Measurements from ENCODE around the gene C11orf21. TPM values are rescaled to one million over a fixed set of nuclear protein-coding genes. Genes with fewer than 3 reads are reported as not detected.

C11orf21 gene
- total RNA-seq, 4 donors from 2014 or later = 1.1 to 2.8 (median 1.2) TPM

- DNase-seq (ENCODE audit: low spot score) (no peak), ATAC-seq (ENCODE audit: low FRiP score) (no peak)
- no peak for TF ChIP-seq CTCF (IDR thresholded peaks at IDR 0.05)
These were observed 42.9 kb downstream of the C11orf21 start for GRCh38 chr11:2258501-2259465.

- ATAC-seq (ENCODE audit: low FRiP score) (no peak), DNase-seq (ENCODE audit: low spot score) (no peak)
- no peak for TF ChIP-seq CTCF (IDR thresholded peaks at IDR 0.05)
These were observed 44.6 kb downstream of the C11orf21 start for GRCh38 chr11:2256951-2257700.

GRCh38 chr11:2256293-2256913 is 45.3 kb downstream of the C11orf21 start:
- DNase-seq (ENCODE audit: low spot score) (no peak), ATAC-seq (ENCODE audit: low FRiP score) (no peak)
- no peak for TF ChIP-seq CTCF (IDR thresholded peaks at IDR 0.05)

- DNase-seq (ENCODE audit: low spot score) (no peak), ATAC-seq (ENCODE audit: low FRiP score) (no peak)
- TF ChIP-seq CTCF (IDR thresholded peaks at IDR 0.05) = no peak
These were observed 49.7 kb downstream of the C11orf21 start for GRCh38 chr11:2252018-2252417.

- no peak for DNase-seq (ENCODE audit: low spot score)
- no peak for TF ChIP-seq CTCF (IDR thresholded peaks at IDR 0.05)
- no peak for ATAC-seq (ENCODE audit: low FRiP score)
These were observed 50.6 kb downstream of the C11orf21 start for GRCh38 chr11:2251138-2251537.

- no peak for TF ChIP-seq CTCF (IDR thresholded peaks at IDR 0.05)
These were observed 51.2 kb downstream of the C11orf21 start for GRCh38 chr11:2250485-2250884.

More at GRCh38 chr11:2250485-2250884, 51.2 kb downstream of the C11orf21 start:
- ATAC-seq (ENCODE audit: low FRiP score) (no peak), DNase-seq (ENCODE audit: low spot score) (no peak)

All from omental fat pad (tissue), 4 donors.